Mesothelial cell of epicardium (in vitro differentiated cells): ENCODE measurements around the gene SERPINH1. TPM values are rescaled to one million over a fixed set of nuclear protein-coding genes. Genes with fewer than 3 reads are reported as not detected.

Experiments used
- DNase-seq, 2 experiments: peaks; one replicate each; pipeline ENCODE4 v3.0.0; 2021; ENCODE audit warnings: low spot score in 2 of 2; ENCODE audit not compliant: unreplicated experiment in 2 of 2
- H3K27ac Mint-ChIP-seq: 2 replicates; pipeline ENCODE4 v1.8.0; 2021; ENCODE audit warnings: mixed read lengths
- H3K27me3 Mint-ChIP-seq: 2 replicates; pipeline ENCODE4 v1.8.0; 2021; ENCODE audit warnings: low read depth, mixed read lengths
- H3K36me3 Mint-ChIP-seq: 2 replicates; pipeline ENCODE4 v1.8.0; 2021; ENCODE audit warnings: mixed read lengths
- H3K4me1 Mint-ChIP-seq: 2 replicates; pipeline ENCODE4 v1.8.0; 2021; ENCODE audit warnings: mixed read lengths
- H3K4me3 Mint-ChIP-seq: 2 replicates; pipeline ENCODE4 v1.8.0; 2021; ENCODE audit warnings: mild to moderate bottlenecking, moderate library complexity, mixed read lengths
- H3K9me3 Mint-ChIP-seq: 2 replicates; pipeline ENCODE4 v1.8.0; 2021; ENCODE audit warnings: mixed read lengths
- total RNA-seq: library from RNA; stranded (reverse); gene quantifications from 3 replicates; pipeline ENCODE4 v1.2.1, GENCODE V29; 2021
- TF ChIP-seq, protein P1 (sequence below): fragments of 200-600 bp; sonication (generic); IDR thresholded peaks from one replicate; pipeline ENCODE4 v1.5.0; 2021; ENCODE audit warnings: antibody characterized with exemption; ENCODE audit not compliant: unreplicated experiment

Gene SERPINH1
- total RNA-seq, 1 donor from 2014 or later: 375 TPM

DNA sequence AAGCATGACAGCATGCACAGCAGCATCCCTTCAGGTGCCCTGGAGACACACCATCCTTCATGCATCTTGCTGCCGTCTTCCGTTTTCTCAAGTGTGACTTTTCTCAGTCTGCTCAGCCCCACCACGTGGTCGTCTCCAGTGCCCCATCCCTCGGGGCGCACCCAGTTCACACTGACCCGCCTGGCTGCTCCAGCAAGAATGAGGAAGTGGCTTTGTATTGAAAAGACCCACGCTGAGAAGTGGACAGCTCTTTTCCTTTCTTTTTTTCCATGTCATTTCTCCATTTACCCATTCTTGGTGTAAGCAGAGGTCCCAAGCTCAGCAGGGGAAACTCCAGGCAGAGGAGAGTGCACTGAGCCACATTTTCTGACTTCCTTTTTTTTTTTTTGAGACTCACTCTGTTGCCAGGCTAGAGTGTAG lies 14.5 kb downstream of the SERPINH1 start:
- H3K4me3 Mint-ChIP-seq: no peak overlapping the region
- H3K27ac Mint-ChIP-seq: no peak overlapping the region
- H3K4me1 Mint-ChIP-seq: peaks cover 13% of the 10 kb centered on the region
- no peaks in the 10 kb centered on the region for H3K27me3 Mint-ChIP-seq
- H3K9me3 Mint-ChIP-seq: no peaks in the 10 kb centered on the region
- TF ChIP-seq, protein P1, sequence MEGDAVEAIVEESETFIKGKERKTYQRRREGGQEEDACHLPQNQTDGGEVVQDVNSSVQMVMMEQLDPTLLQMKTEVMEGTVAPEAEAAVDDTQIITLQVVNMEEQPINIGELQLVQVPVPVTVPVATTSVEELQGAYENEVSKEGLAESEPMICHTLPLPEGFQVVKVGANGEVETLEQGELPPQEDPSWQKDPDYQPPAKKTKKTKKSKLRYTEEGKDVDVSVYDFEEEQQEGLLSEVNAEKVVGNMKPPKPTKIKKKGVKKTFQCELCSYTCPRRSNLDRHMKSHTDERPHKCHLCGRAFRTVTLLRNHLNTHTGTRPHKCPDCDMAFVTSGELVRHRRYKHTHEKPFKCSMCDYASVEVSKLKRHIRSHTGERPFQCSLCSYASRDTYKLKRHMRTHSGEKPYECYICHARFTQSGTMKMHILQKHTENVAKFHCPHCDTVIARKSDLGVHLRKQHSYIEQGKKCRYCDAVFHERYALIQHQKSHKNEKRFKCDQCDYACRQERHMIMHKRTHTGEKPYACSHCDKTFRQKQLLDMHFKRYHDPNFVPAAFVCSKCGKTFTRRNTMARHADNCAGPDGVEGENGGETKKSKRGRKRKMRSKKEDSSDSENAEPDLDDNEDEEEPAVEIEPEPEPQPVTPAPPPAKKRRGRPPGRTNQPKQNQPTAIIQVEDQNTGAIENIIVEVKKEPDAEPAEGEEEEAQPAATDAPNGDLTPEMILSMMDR: no peak
- no peak for DNase-seq
- peaks cover 20% of the 10 kb centered on the region for H3K36me3 Mint-ChIP-seq

DNA sequence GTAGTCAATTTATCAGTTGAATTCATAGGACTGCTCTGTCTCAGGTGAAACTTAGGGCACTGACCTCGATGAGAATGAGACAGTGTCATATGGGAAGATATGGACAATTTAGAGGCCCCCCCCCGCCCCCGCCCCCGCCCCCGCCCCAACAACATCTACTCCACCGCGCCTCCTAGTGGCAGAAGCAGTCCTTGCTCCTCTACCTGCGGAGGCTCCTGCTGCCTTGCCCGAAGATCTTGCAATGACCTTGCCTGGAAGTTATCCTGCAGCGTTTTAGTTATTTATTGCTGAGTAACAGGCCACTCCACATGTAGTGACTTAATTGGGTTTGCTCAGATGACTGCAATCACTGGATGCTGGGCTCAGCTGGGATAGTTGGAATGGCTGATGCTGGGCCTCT lies 15.2 kb downstream of the SERPINH1 start:
- DNase-seq: peak in 1 of 2 experiments; percentile 59
- H3K4me3 Mint-ChIP-seq: no peak overlapping the region

DNA sequence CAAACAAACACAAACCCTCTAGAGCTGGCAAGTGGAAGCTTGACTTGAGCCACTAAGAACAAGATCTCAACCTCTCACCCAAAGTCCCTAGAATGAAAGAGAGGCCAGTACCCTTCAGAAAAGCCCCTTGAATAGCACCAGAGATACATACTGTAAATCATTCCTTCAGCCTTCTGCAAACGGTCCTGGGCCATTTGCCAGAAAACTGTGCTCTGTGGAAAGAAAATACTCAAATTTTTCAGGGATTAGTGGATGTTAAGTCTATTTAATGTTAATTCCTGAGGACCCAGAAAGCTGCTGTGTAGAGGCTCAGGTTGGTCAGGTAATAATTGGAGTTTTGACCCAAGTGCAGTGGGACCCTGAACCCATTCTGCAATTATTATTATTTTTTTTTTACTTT lies 16.9 kb downstream of the SERPINH1 start:
- Mint-ChIP-seq H3K4me3 (no peak overlapping the region), H3K27ac (no peak overlapping the region), H3K27me3 (no peaks in the 10 kb centered on the region), H3K9me3 (no peaks in the 10 kb centered on the region), H3K4me1 (peaks cover 21% of the 10 kb centered on the region), H3K36me3 (peaks cover 6% of the 10 kb centered on the region)
- TF ChIP-seq, protein P1: no peak
- DNase-seq: no peak

More for the DNA sequence above, 15.2 kb downstream of the SERPINH1 start:
- TF ChIP-seq, protein P1: peak; percentile 56
- Mint-ChIP-seq H3K27ac (no peak overlapping the region), H3K36me3 (peaks cover 15% of the 10 kb centered on the region), H3K9me3 (no peaks in the 10 kb centered on the region), H3K4me1 (peaks cover 13% of the 10 kb centered on the region), H3K27me3 (no peaks in the 10 kb centered on the region)

DNA sequence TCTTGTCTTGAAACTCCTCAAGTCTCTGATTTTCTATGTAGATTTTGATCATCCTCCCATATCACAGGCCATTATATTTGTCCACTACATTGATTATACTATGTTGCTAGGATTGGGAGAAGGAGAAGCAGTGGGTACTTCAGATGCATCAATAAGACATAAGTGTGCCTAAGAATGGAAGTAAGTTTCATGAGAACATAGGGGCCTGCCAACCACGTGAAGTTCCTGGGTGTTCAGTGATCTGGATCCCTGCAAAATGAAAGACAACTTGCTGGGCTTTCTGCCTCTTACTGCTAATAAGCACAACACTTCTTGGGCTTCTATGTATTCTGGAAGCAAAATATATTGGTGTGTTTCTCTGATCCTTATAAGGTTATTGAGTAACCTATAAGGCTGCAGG lies 17.8 kb downstream of the SERPINH1 start:
- Mint-ChIP-seq H3K27ac (no peak overlapping the region), H3K4me1 (peaks cover 29% of the 10 kb centered on the region), H3K27me3 (no peaks in the 10 kb centered on the region), H3K9me3 (no peaks in the 10 kb centered on the region), H3K36me3 (no peaks in the 10 kb centered on the region), H3K4me3 (no peak overlapping the region)
- TF ChIP-seq, protein P1: no peak
- DNase-seq: no peak

DNA sequence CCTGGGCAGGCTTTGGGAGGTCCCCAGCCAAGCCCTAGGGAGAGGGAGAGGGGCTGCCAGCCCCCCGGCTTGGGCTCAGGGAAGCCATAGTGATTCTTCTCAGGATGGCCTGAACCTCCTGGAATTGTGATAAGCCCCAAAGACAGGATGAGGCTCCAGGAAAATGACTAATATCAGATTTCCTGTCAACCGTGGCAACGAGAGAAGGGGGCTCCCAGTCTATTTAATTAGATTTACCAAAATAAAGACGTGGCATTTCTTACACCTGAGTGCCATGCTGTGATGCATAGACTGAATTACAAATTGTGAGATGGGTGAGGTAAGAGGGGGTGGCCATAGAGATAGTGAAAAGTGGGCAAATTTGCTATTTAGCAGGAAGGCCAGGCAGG lies 20.4 kb downstream of the SERPINH1 start:
- no peak for DNase-seq
- TF ChIP-seq, protein P1: no peak
- peaks cover 28% of the 10 kb centered on the region for H3K4me1 Mint-ChIP-seq
- peak overlapping the region; percentile 80 for H3K4me3 Mint-ChIP-seq
- H3K27me3 Mint-ChIP-seq: no peaks in the 10 kb centered on the region
- H3K9me3 Mint-ChIP-seq: no peaks in the 10 kb centered on the region
- H3K27ac Mint-ChIP-seq: peak overlapping the region; percentile 96
- H3K36me3 Mint-ChIP-seq: no peaks in the 10 kb centered on the region
